Measurements from ENCODE around the gene BPIFB2. TPM values are rescaled to one million over a fixed set of nuclear protein-coding genes. Genes with fewer than 3 reads are reported as not detected.

Gene BPIFB2
- total and polyA plus RNA-seq, 10 of the 15 experiments (the other 5 are each of a cell fraction or from before 2014, with no cell fraction given): not detected

DNA sequence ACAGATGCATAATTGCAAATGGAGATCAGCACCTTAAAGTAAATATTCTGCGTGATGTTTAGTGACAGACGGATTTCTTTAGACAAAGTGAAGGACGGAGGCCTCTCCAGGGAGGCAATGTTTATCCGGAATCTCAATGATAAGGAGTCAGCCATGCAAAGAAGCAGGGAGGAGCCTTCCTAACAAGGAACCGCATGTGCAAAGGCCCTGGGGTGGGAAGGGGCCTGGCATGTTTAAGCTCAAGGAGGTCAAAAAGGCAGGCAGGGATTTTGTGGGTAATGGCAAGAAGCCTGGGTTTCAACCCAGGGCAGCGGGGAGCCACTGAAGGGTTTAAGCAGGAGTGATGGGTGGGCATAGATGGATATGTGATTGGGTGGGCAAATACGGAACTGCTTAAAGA lies 46.9 kb downstream of the BPIFB2 start:
- Histone ChIP-seq H3K36me3 (ENCODE audit: control insufficient read depth in 2 of 2, insufficient read depth in 2 of 2, low read length in 1 of 2) (no peaks in the 10 kb centered on the region), H3K9ac (ENCODE audit: control insufficient read depth, insufficient read depth, low read length) (no peak overlapping the region), H3K27me3 (replicated peaks in 1 of 2; ENCODE audit: control insufficient read depth in 2 of 2, insufficient read depth in 2 of 2, low read length in 1 of 2) (no peaks in the 10 kb centered on the region; a peak in 1 of 4 replicates), H3K27ac (ENCODE audit: control insufficient read depth, insufficient read depth) (no peak overlapping the region), H2AFZ (ENCODE audit: control insufficient read depth, low read depth, low read length) (no peak overlapping the region), H3K4me2 (ENCODE audit: control insufficient read depth, insufficient read depth) (no peak overlapping the region), H3K9me3 (replicated peaks; ENCODE audit: control insufficient read depth, insufficient read depth, low read length) (no peaks in the 10 kb centered on the region), H3K79me2 (ENCODE audit: control insufficient read depth, insufficient read depth, low read length) (no peaks in the 10 kb centered on the region), H4K20me1 (ENCODE audit: control insufficient read depth, insufficient read depth) (no peaks in the 10 kb centered on the region), H3K4me1 (ENCODE audit: control insufficient read depth, insufficient read depth, low read length) (no peaks in the 10 kb centered on the region), H3K4me3 (no peak overlapping the region)
- POLR2A ChIA-PET: no interaction called here
- RAD21 ChIA-PET (ENCODE audit: unreplicated experiment): no interaction called here
- WGBS (ENCODE audit: insufficient coverage, insufficient replicate concordance, low lambda C conversion rate, missing lambda C conversion rate): 37% methylated on average over 7 of the region's 7 CpGs
- CTCF ChIA-PET: no interaction called here
- BruUV-seq (replicated peaks): no TSS peak
- FAIRE-seq: no peak
- in situ Hi-C loops (cut with MboI) (no loop called here), intact Hi-C loops (cut with micrococcal nuclease; ENCODE audit: unreplicated experiment) (no loop called here)
- TF ChIP-seq CBX3 (IDR thresholded peaks at IDR 0.05; ENCODE audit: borderline replicate concordance, low read depth) (no peak), SKIL (IDR thresholded peaks at IDR 0.05; ENCODE audit: low read depth, poor library complexity, severe bottlenecking) (no peak), IRF3 (IDR thresholded peaks at IDR 0.05) (no peak), MAX (IDR thresholded peaks at IDR 0.05; ENCODE audit: low read depth, low read length) (no peak), EP300 (IDR thresholded peaks at IDR 0.05; ENCODE audit: borderline replicate concordance in 1 of 2, control insufficient read depth in 1 of 2, low read depth in 2 of 2, low read length in 2 of 2) (no peak), POLR2AphosphoS5 (IDR thresholded peaks at IDR 0.05; ENCODE audit: low read length) (no peak), CREM (IDR thresholded peaks at IDR 0.05; ENCODE audit: low read depth) (no peak)
- ATAC-seq: no peak
- SMC1A ChIA-PET (ENCODE audit: uncharacterized antibody, unreplicated experiment): no interaction called here
- DNase-seq (ENCODE audit: low read depth, low spot score): no peak

Data from GM12878 (cell line).